Vagina (tissue), 2 donors: Measurements from ENCODE around the gene PSMD10.

Experiments used
- CTCF ChIP-seq, 3 experiments: fragments of 450-650 bp in 2 of 3; fragments of 200-600 bp in 1 of 3; sonication (generic) in 1 of 3; IDR thresholded peaks; one replicate each; pipeline ENCODE4 v1.5.1; 2017 to 2019; ENCODE audit warnings: antibody characterized with exemption in 3 of 3, mild to moderate bottlenecking in 2 of 3, moderate library complexity in 2 of 3
- POLR2A ChIP-seq, 2 donors: fragments of 450-650 bp; IDR thresholded peaks; one replicate each; pipeline ENCODE4 v1.6.1; 2017; ENCODE audit warnings: antibody characterized with exemption in 2 of 2, mild to moderate bottlenecking in 2 of 2, moderate library complexity in 2 of 2
- POLR2AphosphoS5 ChIP-seq, 2 donors: sonication (generic); formaldehyde crosslinking; IDR thresholded peaks; one replicate each; pipeline ENCODE4 v1.9.0; 2017; ENCODE audit warnings: antibody characterized with exemption in 2 of 2, mild to moderate bottlenecking in 2 of 2, low read depth in 1 of 2; ENCODE audit not compliant: insufficient read depth in 1 of 2

DNA sequence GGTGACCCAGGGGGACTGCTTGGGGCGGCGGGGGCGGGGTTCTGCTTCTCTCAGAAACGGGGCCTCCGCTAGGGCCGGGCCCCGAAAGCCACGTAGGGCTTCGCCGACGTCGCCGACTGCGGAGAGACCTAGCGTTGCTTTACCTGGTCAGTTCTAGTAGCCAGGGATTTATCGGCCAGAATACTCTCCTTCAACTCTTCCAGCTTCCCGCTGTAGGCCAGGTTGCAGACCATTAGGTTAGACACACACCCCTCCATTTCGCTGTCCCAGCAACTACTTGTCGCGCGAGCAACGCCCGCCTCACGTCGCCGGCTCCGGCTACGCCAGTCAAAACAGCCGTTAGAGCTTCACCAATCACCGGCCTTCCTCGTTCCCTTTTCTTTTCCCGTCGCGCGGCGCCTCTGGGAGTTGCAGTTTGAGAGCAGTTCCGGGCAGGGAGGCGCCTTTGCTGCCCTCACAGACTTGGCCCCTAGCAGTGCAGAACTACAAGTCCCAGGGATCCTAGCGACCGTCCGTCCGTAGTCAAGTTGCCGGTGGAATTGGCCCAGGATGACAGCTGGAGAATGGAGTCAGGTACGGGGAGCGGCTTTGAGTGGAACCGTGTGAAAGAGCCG, at the start of gene PSMD10, which contains the start of gene ATG4A:
- TF ChIP-seq CTCF (IDR thresholded peaks at IDR 0.05) (peak in 1 of 3 experiments; percentile 9), POLR2A (IDR thresholded peaks at IDR 0.05) (peak in 1 of 2 donors; percentile 46), POLR2AphosphoS5 (IDR thresholded peaks at IDR 0.05; ENCODE audit: insufficient read depth in 1 of 2, low read depth in 1 of 2) (peak; percentile 84 to 91)
